IPS-18a (cell line): ENCODE measurements around the gene CACNA2D4.
A peak's percentile ranks its signal among the peaks of the same experiment; 100 is the strongest.

Experiments
- H3K27ac ChIP-seq: one replicate; pipeline ENCODE4 v1.5.1; 2013; ENCODE audit warnings: low read length
- H3K27me3 ChIP-seq: one replicate; pipeline ENCODE4 v1.6.1; 2013; ENCODE audit warnings: mild to moderate bottlenecking, low read length; ENCODE audit not compliant: control insufficient read depth, insufficient read depth
- H3K36me3 ChIP-seq: one replicate; pipeline ENCODE4 v1.6.1; 2013; ENCODE audit warnings: low read depth, low read length; ENCODE audit not compliant: control insufficient read depth
- H3K4me1 ChIP-seq: one replicate; pipeline ENCODE4 v1.6.1; 2013; ENCODE audit warnings: low read depth, low read length; ENCODE audit not compliant: control insufficient read depth
- H3K4me3 ChIP-seq: one replicate; pipeline ENCODE4 v1.5.1; 2013; ENCODE audit warnings: low read length
- H3K9ac ChIP-seq: one replicate; pipeline ENCODE4 v1.6.1; 2013; ENCODE audit warnings: mild to moderate bottlenecking, low read length, moderate library complexity
- H3K9me3 ChIP-seq: one replicate; pipeline ENCODE4 v1.6.1; 2013; ENCODE audit warnings: low read depth, low read length; ENCODE audit not compliant: control insufficient read depth

Gene CACNA2D4

GRCh38 chr12:1795785-1796514 is 122.5 kb downstream of the CACNA2D4 start:
- H3K4me3 ChIP-seq: peak overlapping the region; percentile 38
- no peaks in the 10 kb centered on the region for H3K27me3 ChIP-seq
- H3K9me3 ChIP-seq: no peaks in the 10 kb centered on the region
- H3K27ac ChIP-seq: no peak overlapping the region
- H3K4me1 ChIP-seq: peaks cover 3% of the 10 kb centered on the region
- no peaks in the 10 kb centered on the region for H3K36me3 ChIP-seq
- H3K9ac ChIP-seq: no peak overlapping the region

GRCh38 chr12:1795221-1795784 is 123.1 kb downstream of the CACNA2D4 start:
- H3K4me3 ChIP-seq: peak overlapping the region; percentile 38
- H3K36me3 ChIP-seq: no peaks in the 10 kb centered on the region
- H3K27me3 ChIP-seq: no peaks in the 10 kb centered on the region
- no peak overlapping the region for H3K27ac ChIP-seq
- H3K9me3 ChIP-seq: no peaks in the 10 kb centered on the region
- H3K9ac ChIP-seq: no peak overlapping the region
- H3K4me1 ChIP-seq: peaks cover 3% of the 10 kb centered on the region

GRCh38 chr12:1794440-1795090 is 123.9 kb downstream of the CACNA2D4 start:
- no peak overlapping the region for H3K4me3 ChIP-seq
- H3K9me3 ChIP-seq: no peaks in the 10 kb centered on the region
- H3K9ac ChIP-seq: no peak overlapping the region
- no peak overlapping the region for H3K27ac ChIP-seq
- no peaks in the 10 kb centered on the region for H3K36me3 ChIP-seq
- H3K4me1 ChIP-seq: peaks cover 3% of the 10 kb centered on the region
- no peaks in the 10 kb centered on the region for H3K27me3 ChIP-seq

- H3K4me1 ChIP-seq: peaks cover 3% of the 10 kb centered on the region
- H3K27ac ChIP-seq: no peak overlapping the region
- H3K4me3 ChIP-seq: no peak overlapping the region
- no peak overlapping the region for H3K9ac ChIP-seq
- no peaks in the 10 kb centered on the region for H3K36me3 ChIP-seq
- H3K27me3 ChIP-seq: no peaks in the 10 kb centered on the region
- H3K9me3 ChIP-seq: no peaks in the 10 kb centered on the region
Measured at GRCh38 chr12:1793426-1794210, 124.8 kb downstream of the CACNA2D4 start.

- H3K9me3 ChIP-seq: no peaks in the 10 kb centered on the region
- peaks cover 3% of the 10 kb centered on the region for H3K4me1 ChIP-seq
- H3K36me3 ChIP-seq: no peaks in the 10 kb centered on the region
- no peak overlapping the region for H3K9ac ChIP-seq
- no peaks in the 10 kb centered on the region for H3K27me3 ChIP-seq
- no peak overlapping the region for H3K27ac ChIP-seq
- no peak overlapping the region for H3K4me3 ChIP-seq
Measured at GRCh38 chr12:1792406-1792805, 126.0 kb downstream of the CACNA2D4 start.

GRCh38 chr12:1791104-1791841 is 127.2 kb downstream of the CACNA2D4 start:
- peaks cover 8% of the 10 kb centered on the region for H3K36me3 ChIP-seq
- H3K27ac ChIP-seq: no peak overlapping the region
- H3K9ac ChIP-seq: no peak overlapping the region
- no peaks in the 10 kb centered on the region for H3K27me3 ChIP-seq
- peaks cover 3% of the 10 kb centered on the region for H3K4me1 ChIP-seq
- no peak overlapping the region for H3K4me3 ChIP-seq
- no peaks in the 10 kb centered on the region for H3K9me3 ChIP-seq

- peaks cover 16% of the 10 kb centered on the region for H3K36me3 ChIP-seq
- no peaks in the 10 kb centered on the region for H3K9me3 ChIP-seq
- H3K27me3 ChIP-seq: no peaks in the 10 kb centered on the region
- no peaks in the 10 kb centered on the region for H3K4me1 ChIP-seq
- no peak overlapping the region for H3K4me3 ChIP-seq
- H3K27ac ChIP-seq: no peak overlapping the region
- no peak overlapping the region for H3K9ac ChIP-seq
Measured at GRCh38 chr12:1790444-1790843, 128.0 kb downstream of the CACNA2D4 start.

- H3K36me3 ChIP-seq: peaks cover 25% of the 10 kb centered on the region
- no peak overlapping the region for H3K9ac ChIP-seq
- no peak overlapping the region for H3K27ac ChIP-seq
Measured at GRCh38 chr12:1787714-1788113, 130.7 kb downstream of the CACNA2D4 start.

GRCh38 chr12:1782215-1782614 is 136.2 kb downstream of the CACNA2D4 start:
- H3K27me3 ChIP-seq: no peaks in the 10 kb centered on the region
- H3K9ac ChIP-seq: no peak overlapping the region
- H3K4me3 ChIP-seq: no peak overlapping the region
- H3K36me3 ChIP-seq: peaks cover 41% of the 10 kb centered on the region
- H3K27ac ChIP-seq: no peak overlapping the region
- no peaks in the 10 kb centered on the region for H3K9me3 ChIP-seq
- no peaks in the 10 kb centered on the region for H3K4me1 ChIP-seq

More at GRCh38 chr12:1787714-1788113, 130.7 kb downstream of the CACNA2D4 start:
- Histone ChIP-seq H3K4me1 (no peaks in the 10 kb centered on the region), H3K27me3 (no peaks in the 10 kb centered on the region), H3K4me3 (no peak overlapping the region), H3K9me3 (no peaks in the 10 kb centered on the region)

- H3K27ac ChIP-seq: no peak overlapping the region
- no peak overlapping the region for H3K9ac ChIP-seq
- no peak overlapping the region for H3K4me3 ChIP-seq
- H3K4me1 ChIP-seq: no peaks in the 10 kb centered on the region
- H3K9me3 ChIP-seq: no peaks in the 10 kb centered on the region
- H3K36me3 ChIP-seq: peaks cover 38% of the 10 kb centered on the region
- H3K27me3 ChIP-seq: no peaks in the 10 kb centered on the region
Measured at GRCh38 chr12:1781772-1782171, 136.7 kb downstream of the CACNA2D4 start.

GRCh38 chr12:1779783-1780182 is 138.7 kb downstream of the CACNA2D4 start:
- Histone ChIP-seq H3K4me3 (no peak overlapping the region), H3K4me1 (peaks cover 4% of the 10 kb centered on the region), H3K27me3 (no peaks in the 10 kb centered on the region), H3K36me3 (peaks cover 23% of the 10 kb centered on the region), H3K9me3 (no peaks in the 10 kb centered on the region), H3K27ac (no peak overlapping the region), H3K9ac (no peak overlapping the region)
